HFFc6 (cell line): ENCODE results near the gene SNTG2. TPM values are rescaled to one million over a fixed set of nuclear protein-coding genes. Genes with fewer than 3 reads are reported as not detected.

Source experiments
- DNase-seq: peaks from one replicate; pipeline ENCODE4 v3.0.0-alpha.2; 2018
- H3K27ac Mint-ChIP-seq: 2 replicates; pipeline ENCODE4 v1.8.0; 2020; ENCODE audit warnings: mild to moderate bottlenecking, mixed read lengths
- H3K27me3 Mint-ChIP-seq: 2 replicates; pipeline ENCODE4 v1.8.0; 2021; ENCODE audit warnings: mild to moderate bottlenecking, moderate library complexity, mixed read lengths; ENCODE audit not compliant: insufficient read depth
- H3K36me3 Mint-ChIP-seq: 2 replicates; pipeline ENCODE4 v1.8.0; 2021; ENCODE audit warnings: low read depth, mixed read lengths
- H3K4me1 Mint-ChIP-seq: 2 replicates; pipeline ENCODE4 v1.8.0; 2020; ENCODE audit warnings: low read depth, mixed read lengths
- H3K4me3 Mint-ChIP-seq: 2 replicates; pipeline ENCODE4 v1.8.0; 2020; ENCODE audit warnings: mild to moderate bottlenecking, moderate library complexity, mixed read lengths
- H3K9me3 Mint-ChIP-seq: 2 replicates; pipeline ENCODE4 v1.8.0; 2020; ENCODE audit warnings: mild to moderate bottlenecking, mixed read lengths
- CTCF ChIP-seq: fragments of 200-600 bp; sonication (generic); IDR thresholded peaks from 2 replicates; pipeline ENCODE4 v1.5.0; 2021; ENCODE audit warnings: antibody characterized with exemption, mild to moderate bottlenecking
- total RNA-seq, 6 experiments: library from RNA; stranded (reverse); fragmentation: NEBNext Ultra II Directional; extraction: Animal tissue kit (Norgen Biotek cat#: 25700); gene quantifications; 2 replicates in 1 of 6; 3 replicates in 5 of 6; pipeline ENCODE4 v1.2.3, GENCODE V29; 2021

Gene SNTG2
- total RNA-seq, 6 experiments from 2014 or later: not detected

GRCh38 chr2:1360557-1361250 is 410.1 kb downstream of the SNTG2 start:
- no peak for DNase-seq
- no peak for TF ChIP-seq CTCF
- H3K36me3 Mint-ChIP-seq: no peaks in the 10 kb centered on the region
- H3K9me3 Mint-ChIP-seq: peaks cover 26% of the 10 kb centered on the region
- H3K27ac Mint-ChIP-seq: no peak overlapping the region
- H3K4me1 Mint-ChIP-seq: no peaks in the 10 kb centered on the region
- no peaks in the 10 kb centered on the region for H3K27me3 Mint-ChIP-seq
- no peak overlapping the region for H3K4me3 Mint-ChIP-seq

GRCh38 chr2:1363367-1363766 is 412.7 kb downstream of the SNTG2 start:
- no peaks in the 10 kb centered on the region for H3K36me3 Mint-ChIP-seq
- H3K27ac Mint-ChIP-seq: no peak overlapping the region
- no peak overlapping the region for H3K4me3 Mint-ChIP-seq
- no peak for DNase-seq
- peaks cover 26% of the 10 kb centered on the region for H3K9me3 Mint-ChIP-seq
- no peaks in the 10 kb centered on the region for H3K4me1 Mint-ChIP-seq
- no peak for TF ChIP-seq CTCF
- no peaks in the 10 kb centered on the region for H3K27me3 Mint-ChIP-seq

- Mint-ChIP-seq H3K27ac (no peak overlapping the region), H3K27me3 (no peaks in the 10 kb centered on the region), H3K36me3 (no peaks in the 10 kb centered on the region), H3K4me1 (no peaks in the 10 kb centered on the region), H3K4me3 (no peak overlapping the region), H3K9me3 (peaks cover 17% of the 10 kb centered on the region)
- no peak for TF ChIP-seq CTCF
- no peak for DNase-seq
Observed at GRCh38 chr2:1366546-1367134, 416.0 kb downstream of the SNTG2 start.

- H3K4me1 Mint-ChIP-seq: no peaks in the 10 kb centered on the region
- no peak overlapping the region for H3K27ac Mint-ChIP-seq
- TF ChIP-seq CTCF: no peak
- no peak for DNase-seq
- no peaks in the 10 kb centered on the region for H3K36me3 Mint-ChIP-seq
- H3K27me3 Mint-ChIP-seq: no peaks in the 10 kb centered on the region; the same call in 1 of the 2 replicates
- peaks cover 17% of the 10 kb centered on the region for H3K9me3 Mint-ChIP-seq
- no peak overlapping the region for H3K4me3 Mint-ChIP-seq
Observed at GRCh38 chr2:1367601-1368000, 417.0 kb downstream of the SNTG2 start.

- DNase-seq: no peak
- no peaks in the 10 kb centered on the region for H3K36me3 Mint-ChIP-seq
- H3K4me3 Mint-ChIP-seq: no peak overlapping the region
- H3K9me3 Mint-ChIP-seq: peaks cover 16% of the 10 kb centered on the region; the same call in 1 of the 2 replicates
- TF ChIP-seq CTCF: no peak
- H3K4me1 Mint-ChIP-seq: no peaks in the 10 kb centered on the region
- H3K27me3 Mint-ChIP-seq: peaks cover 1% of the 10 kb centered on the region; the same call in 1 of the 2 replicates
- no peak overlapping the region for H3K27ac Mint-ChIP-seq
Observed at GRCh38 chr2:1369905-1370304, 419.3 kb downstream of the SNTG2 start.
